Neuronal stem cell (in vitro differentiated cells): ENCODE measurements around the gene GNA14.

Experiments
- DNase-seq: peaks from one replicate; pipeline ENCODE4 v3.0.0-alpha.2; 2013; ENCODE audit warnings: low spot score
- H2AFZ ChIP-seq: one replicate; pipeline ENCODE4 v1.6.1; 2013; ENCODE audit warnings: mild to moderate bottlenecking, low read length, inconsistent platforms
- H2AK5ac ChIP-seq: 2 replicates; pipeline ENCODE4 v1.6.1; 2013; ENCODE audit warnings: low read depth, mild to moderate bottlenecking, inconsistent platforms, low read length, moderate library complexity, mixed read lengths
- H2BK120ac ChIP-seq: 2 replicates; pipeline ENCODE4 v1.6.1; 2013; ENCODE audit warnings: low read depth, mild to moderate bottlenecking, inconsistent platforms, low read length, moderate library complexity, mixed read lengths
- H2BK12ac ChIP-seq: one replicate; pipeline ENCODE4 v1.6.1; 2013; ENCODE audit warnings: low read length, inconsistent platforms
- H2BK15ac ChIP-seq: 2 replicates; pipeline ENCODE4 v1.6.1; 2013; ENCODE audit warnings: mild to moderate bottlenecking, low read length, inconsistent platforms, mixed read lengths
- H2BK5ac ChIP-seq: one replicate; pipeline ENCODE4 v1.6.1; 2013; ENCODE audit warnings: inconsistent platforms, mild to moderate bottlenecking, low read length, moderate library complexity
- H3K14ac ChIP-seq: one replicate; pipeline ENCODE4 v1.6.1; 2013; ENCODE audit warnings: low read length, inconsistent platforms
- H3K18ac ChIP-seq: 2 replicates; pipeline ENCODE4 v1.6.1; 2013; ENCODE audit warnings: low read length, inconsistent platforms
- H3K23ac ChIP-seq: 2 replicates; pipeline ENCODE4 v1.6.1; 2013; ENCODE audit warnings: low read depth, mild to moderate bottlenecking, mixed read lengths, low read length, inconsistent platforms; ENCODE audit not compliant: poor library complexity
- H3K27ac ChIP-seq: replicated peaks from 3 replicates; pipeline ENCODE4 v1.5.1; 2013; ENCODE audit warnings: low read length, inconsistent platforms
- H3K27me3 ChIP-seq, 3 experiments: 2 replicates each; pipeline ENCODE4 v1.6.1; 2013; ENCODE audit warnings: low read length in 3 of 3, mild to moderate bottlenecking in 2 of 3, inconsistent platforms in 1 of 3, low read depth in 1 of 3, mixed read lengths in 1 of 3, moderate library complexity in 1 of 3; ENCODE audit not compliant: control insufficient read depth in 3 of 3, insufficient read depth in 3 of 3
- H3K36me3 ChIP-seq, 2 donors: replicated peaks in 1 of 2; 2 replicates each; pipeline ENCODE4 v1.6.1; 2013; ENCODE audit warnings: low read length in 2 of 2; ENCODE audit not compliant: control insufficient read depth in 2 of 2, insufficient read depth in 2 of 2
- H3K4ac ChIP-seq: 2 replicates; pipeline ENCODE4 v1.6.1; 2013; ENCODE audit warnings: inconsistent platforms, mild to moderate bottlenecking, low read length, moderate library complexity
- H3K4me1 ChIP-seq, 2 donors: 1 replicate in 1 of 2; 2 replicates in 1 of 2; pipeline ENCODE4 v1.6.1; 2013; ENCODE audit warnings: low read length in 2 of 2, low read depth in 1 of 2; ENCODE audit not compliant: control insufficient read depth in 2 of 2, insufficient read depth in 1 of 2
- H3K4me2 ChIP-seq: one replicate; pipeline ENCODE4 v1.6.1; 2013; ENCODE audit warnings: mild to moderate bottlenecking, low read length, inconsistent platforms; ENCODE audit not compliant: insufficient read depth, poor library complexity, severe bottlenecking
- H3K4me3 ChIP-seq, 2 donors: 2 replicates each; pipeline ENCODE4 v1.5.1; 2013; ENCODE audit warnings: low read length in 2 of 2, mild to moderate bottlenecking in 2 of 2, inconsistent platforms in 1 of 2, moderate library complexity in 1 of 2
- H3K79me1 ChIP-seq: one replicate; pipeline ENCODE4 v1.6.1; 2013; ENCODE audit warnings: low read depth, mild to moderate bottlenecking, inconsistent platforms, low read length, moderate library complexity
- H3K9ac ChIP-seq: one replicate; pipeline ENCODE4 v1.6.1; 2013; ENCODE audit warnings: mild to moderate bottlenecking, low read depth, low read length, inconsistent platforms; ENCODE audit not compliant: poor library complexity
- H3K9me3 ChIP-seq, 2 donors: replicated peaks in 1 of 2; 2 replicates each; pipeline versions ENCODE3 to v1.6.1; 2013; ENCODE audit warnings: low read length in 2 of 2, mild to moderate bottlenecking in 2 of 2, inconsistent platforms in 1 of 2, low read depth in 1 of 2, mixed read lengths in 1 of 2, moderate library complexity in 1 of 2; ENCODE audit not compliant: control insufficient read depth in 2 of 2, insufficient read depth in 1 of 2
- H4K8ac ChIP-seq: one replicate; pipeline ENCODE4 v1.6.1; 2013; ENCODE audit warnings: low read depth, mild to moderate bottlenecking, inconsistent platforms, low read length, moderate library complexity
- H4K91ac ChIP-seq: one replicate; pipeline ENCODE4 v1.6.1; 2013; ENCODE audit warnings: low read length, low read depth, mild to moderate bottlenecking, inconsistent platforms; ENCODE audit not compliant: poor library complexity
- WGBS, 2 donors: extraction: QIAGEN DNeasy Blood & Tissue Kit; methylation state at CpG; one replicate each; pipeline ENCODE4 v1.1.7; 2013; ENCODE audit warnings: missing lambda C conversion rate in 2 of 2, mixed read lengths in 1 of 2; ENCODE audit not compliant: insufficient read length in 2 of 2, insufficient replicate concordance in 1 of 2; ENCODE audit errors: extremely low coverage in 2 of 2; 5-methylcytosine and 5-hydroxymethylcytosine counted together

GNA14 gene

DNA sequence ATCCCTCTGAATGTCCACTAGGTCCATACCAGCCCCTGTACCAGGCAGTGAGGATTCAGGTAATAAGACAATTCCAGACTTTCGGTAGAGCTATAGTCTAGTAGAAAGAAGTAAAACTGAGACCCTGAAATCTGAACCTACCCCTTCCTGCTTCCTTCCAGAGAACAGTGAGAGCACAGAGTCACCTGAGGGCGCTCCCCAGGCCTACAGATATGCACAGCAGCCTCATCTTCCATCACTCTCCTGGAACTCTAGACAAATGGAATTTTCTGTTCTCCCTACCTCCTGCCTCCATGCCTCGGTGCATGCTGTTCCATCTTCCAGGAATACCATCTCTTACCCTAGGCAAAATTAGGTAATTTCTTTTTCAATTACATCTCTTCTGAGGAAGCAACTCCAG lies 3.1 kb upstream of the GNA14 start:
- Histone ChIP-seq H2BK15ac (no peak overlapping the region), H3K27me3 (peaks cover 14 to 39% (median 29%) of the 10 kb centered on the region in 3 experiments), H2BK5ac (no peak overlapping the region), H3K9me3 (no peaks in the 10 kb centered on the region), H3K4me3 (no peak overlapping the region), H2BK120ac (no peak overlapping the region), H4K91ac (no peak overlapping the region), H3K4ac (no peak overlapping the region), H3K18ac (no peak overlapping the region), H4K8ac (no peak overlapping the region), H2AK5ac (no peak overlapping the region), H3K36me3 (no peaks in the 10 kb centered on the region), H2AFZ (no peak overlapping the region), H3K27ac (no peak overlapping the region), H3K79me1 (no peaks in the 10 kb centered on the region), H3K14ac (no peak overlapping the region), H3K9ac (no peak overlapping the region), H3K4me1 (peaks cover 0 to 4% of the 10 kb centered on the region in 2 donors), H3K4me2 (no peak overlapping the region), H3K23ac (no peak overlapping the region), H2BK12ac (no peak overlapping the region)
- no CpG with 5 or more reads among the region's 3 CpGs for WGBS, 2 donors
- no peak for DNase-seq

DNA sequence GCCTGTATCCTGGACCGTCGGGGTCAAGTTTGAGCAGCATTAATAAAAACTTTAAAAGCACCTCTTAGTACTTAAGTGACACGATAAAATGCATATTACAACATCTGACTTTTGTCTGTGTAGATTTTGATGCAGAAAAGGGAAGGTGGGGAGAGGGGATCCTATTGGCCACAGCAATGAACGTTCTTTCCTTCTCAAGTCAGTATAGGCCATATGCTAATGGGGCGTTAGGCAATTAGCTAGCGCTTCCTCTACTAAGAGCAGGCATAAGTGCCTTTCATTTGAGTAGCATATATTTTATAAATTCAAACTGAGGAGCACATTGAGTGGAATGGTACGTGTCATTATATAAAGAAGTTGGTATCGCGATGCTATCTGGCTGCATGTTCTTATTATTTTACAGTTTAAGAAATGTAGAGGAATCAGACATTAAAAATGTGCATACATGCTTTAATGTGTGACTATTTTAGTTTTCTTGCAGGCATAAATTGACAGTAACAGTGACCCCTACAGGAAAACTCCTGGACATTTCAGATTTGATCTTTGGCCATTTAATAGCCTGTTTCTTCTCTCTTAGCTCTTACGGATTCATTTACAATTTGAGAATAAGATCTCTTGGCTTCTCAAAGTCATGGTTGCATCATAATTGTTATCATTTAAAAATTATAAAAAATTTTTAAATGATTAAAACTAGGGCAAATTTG lies 1.1 kb upstream of the GNA14 start:
- Histone ChIP-seq H4K91ac (no peak overlapping the region), H3K23ac (no peak overlapping the region), H2BK12ac (no peak overlapping the region), H2AFZ (no peak overlapping the region), H3K27me3 (peaks cover 14 to 51% (median 32%) of the 10 kb centered on the region in 3 experiments), H4K8ac (no peak overlapping the region), H3K4ac (no peak overlapping the region), H3K36me3 (no peaks in the 10 kb centered on the region), H3K79me1 (no peaks in the 10 kb centered on the region), H3K4me2 (no peak overlapping the region), H3K4me3 (no peak overlapping the region), H3K9ac (no peak overlapping the region), H2BK120ac (no peak overlapping the region), H3K18ac (no peak overlapping the region), H2AK5ac (no peak overlapping the region), H2BK15ac (no peak overlapping the region), H3K4me1 (peaks cover 0 to 4% of the 10 kb centered on the region in 2 donors), H3K27ac (no peak overlapping the region), H3K14ac (no peak overlapping the region), H3K9me3 (no peaks in the 10 kb centered on the region), H2BK5ac (no peak overlapping the region)
- DNase-seq, result no peak
- WGBS, 2 donors, result no CpG with 5 or more reads among the region's 10 CpGs

DNA sequence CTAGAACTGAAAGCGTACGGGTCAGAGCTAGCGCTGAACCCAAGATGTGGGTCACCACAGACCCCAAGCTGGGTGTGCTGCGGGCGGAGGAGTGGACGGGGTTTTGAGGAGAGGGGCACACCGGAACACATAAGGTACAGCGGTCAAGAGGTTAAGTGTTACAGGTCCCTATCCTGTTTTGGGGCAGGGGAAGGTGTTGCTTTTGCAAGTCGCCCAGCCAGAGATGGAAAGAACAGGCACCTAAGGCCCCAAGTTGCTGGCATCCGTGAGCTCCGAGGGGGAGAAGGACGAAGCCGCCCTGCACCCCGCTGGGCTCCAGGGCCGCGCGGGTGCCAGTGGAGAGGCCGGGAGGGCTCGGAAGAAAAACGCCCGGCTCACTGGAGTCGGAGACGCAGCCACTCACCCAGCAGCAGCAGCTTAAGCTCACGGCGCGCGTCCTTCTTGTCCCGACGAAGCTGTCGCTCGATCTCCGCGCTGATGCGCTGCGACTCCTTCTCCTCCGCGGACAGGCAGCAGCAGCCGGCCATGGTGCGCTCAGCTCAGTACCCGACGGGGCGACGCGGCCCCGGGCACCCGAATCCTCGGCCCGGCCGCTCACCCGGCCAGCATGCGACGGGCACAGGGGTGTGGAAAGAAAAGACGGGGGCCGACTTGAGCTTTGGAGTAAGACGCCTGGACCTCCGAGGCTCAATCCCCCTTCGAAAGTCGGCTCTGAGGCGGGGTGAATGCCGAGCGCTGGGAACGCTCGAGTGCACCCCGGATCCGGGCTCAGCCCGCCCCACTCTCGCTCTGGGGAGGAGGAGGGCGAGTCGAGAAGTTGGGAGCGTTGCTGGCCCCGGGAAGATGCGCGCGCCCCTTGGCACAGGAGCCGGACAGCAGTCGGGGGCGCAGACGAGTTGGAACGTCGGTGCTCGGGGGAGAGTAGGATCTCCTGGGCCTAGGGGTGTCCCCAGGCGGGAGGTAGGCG lies 572 bp downstream of the GNA14 start:
- Histone ChIP-seq H3K9ac (peak overlapping the region; percentile 33), H3K79me1 (no peaks in the 10 kb centered on the region), H2BK5ac (no peak overlapping the region), H3K14ac (no peak overlapping the region), H3K27ac (no peak overlapping the region), H3K23ac (peak overlapping the region; percentile 46), H3K18ac (peak overlapping the region; percentile 67), H4K91ac (no peak overlapping the region), H3K4me1 (peaks cover 0 to 4% of the 10 kb centered on the region in 2 donors), H3K4me2 (peak overlapping the region; percentile 59), H3K4ac (no peak overlapping the region), H3K36me3 (no peaks in the 10 kb centered on the region), H4K8ac (no peak overlapping the region), H2AFZ (peak overlapping the region; percentile 80), H2BK12ac (no peak overlapping the region), H3K27me3 (peaks cover 14 to 51% (median 32%) of the 10 kb centered on the region in 3 experiments), H3K4me3 (peak overlapping the region in 1 of 2 donors; percentile 69), H2BK15ac (no peak overlapping the region), H3K9me3 (no peaks in the 10 kb centered on the region), H2BK120ac (no peak overlapping the region), H2AK5ac (no peak overlapping the region)
- no CpG with 5 or more reads among the region's 83 CpGs for WGBS, 2 donors
- peak; percentile 24 for DNase-seq

DNA sequence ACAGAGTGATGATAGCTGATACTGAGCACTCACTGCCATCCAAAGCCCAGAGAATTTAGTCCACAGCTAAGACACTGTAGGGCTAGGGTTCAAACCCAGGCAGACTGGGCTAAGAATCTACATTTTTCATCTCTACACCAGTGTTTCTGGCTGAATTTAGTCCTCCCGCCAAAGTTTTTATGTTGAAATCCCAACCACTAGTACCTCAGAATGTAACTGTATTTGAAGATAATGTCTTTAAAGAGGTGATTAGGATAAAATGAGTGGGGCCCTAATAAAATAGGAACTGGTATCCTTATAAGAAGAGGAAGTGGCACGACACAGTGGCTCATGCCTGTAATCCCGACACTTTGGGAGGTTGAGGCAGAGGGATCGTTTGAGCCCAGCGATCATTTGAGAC lies 4.3 kb downstream of the GNA14 start:
- no peak overlapping the region for H2BK15ac ChIP-seq
- no peak overlapping the region for H2AFZ ChIP-seq
- no peak overlapping the region for H2BK12ac ChIP-seq
- H4K91ac ChIP-seq, result no peak overlapping the region
- no peak overlapping the region for H3K14ac ChIP-seq
- H3K4me1 ChIP-seq, result peaks cover 0 to 4% of the 10 kb centered on the region in 2 donors
- no peak overlapping the region for H3K4me3 ChIP-seq
- WGBS, 2 donors, result no CpG with 5 or more reads among the region's 5 CpGs
- H3K27ac ChIP-seq, result no peak overlapping the region
- H3K4me2 ChIP-seq, result no peak overlapping the region
- H3K79me1 ChIP-seq, result no peaks in the 10 kb centered on the region
- H3K27me3 ChIP-seq, result peaks cover 14 to 38% (median 28%) of the 10 kb centered on the region in 3 experiments
- H4K8ac ChIP-seq, result no peak overlapping the region
- H3K9me3 ChIP-seq, result no peaks in the 10 kb centered on the region
- no peak overlapping the region for H3K23ac ChIP-seq
- DNase-seq, result no peak
- H2BK120ac ChIP-seq, result no peak overlapping the region
- no peak overlapping the region for H2AK5ac ChIP-seq
- H3K36me3 ChIP-seq, result no peaks in the 10 kb centered on the region
- H2BK5ac ChIP-seq, result no peak overlapping the region
- no peak overlapping the region for H3K9ac ChIP-seq
- no peak overlapping the region for H3K4ac ChIP-seq
- H3K18ac ChIP-seq, result no peak overlapping the region
